HS-5 (cell line): ENCODE measurements around the gene AMMECR1.

Experiments used
- DNase-seq: peaks from one replicate; pipeline ENCODE4 v3.0.0-alpha.2; 2012; ENCODE audit warnings: low read depth

Gene AMMECR1

GRCh38 chrX:110211340-110211739, 106.5 kb downstream of the AMMECR1 start:
- DNase-seq, result no peak

- peak; percentile 72 for DNase-seq
Measured at GRCh38 chrX:110210417-110211139, 107.3 kb downstream of the AMMECR1 start.

DNA sequence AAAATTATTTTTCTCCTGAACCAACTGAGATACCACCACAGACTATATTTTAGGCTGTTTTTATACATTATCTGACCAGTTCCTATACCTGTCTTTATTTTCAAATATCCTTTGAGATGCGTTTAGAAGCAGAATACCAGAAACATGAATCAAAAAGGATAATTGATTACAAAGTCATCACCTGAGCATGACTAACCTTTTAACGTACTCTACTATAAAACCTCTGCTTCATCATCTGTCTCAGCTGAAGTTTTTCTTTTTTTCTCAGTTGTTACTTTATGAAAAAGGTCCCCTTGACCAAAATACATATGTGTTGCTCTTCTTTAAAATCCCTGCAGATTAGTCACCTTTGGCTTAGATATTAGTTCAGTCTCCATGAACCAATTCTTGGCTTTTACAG, 109.8 kb downstream of the AMMECR1 start:
- no peak for DNase-seq

DNA sequence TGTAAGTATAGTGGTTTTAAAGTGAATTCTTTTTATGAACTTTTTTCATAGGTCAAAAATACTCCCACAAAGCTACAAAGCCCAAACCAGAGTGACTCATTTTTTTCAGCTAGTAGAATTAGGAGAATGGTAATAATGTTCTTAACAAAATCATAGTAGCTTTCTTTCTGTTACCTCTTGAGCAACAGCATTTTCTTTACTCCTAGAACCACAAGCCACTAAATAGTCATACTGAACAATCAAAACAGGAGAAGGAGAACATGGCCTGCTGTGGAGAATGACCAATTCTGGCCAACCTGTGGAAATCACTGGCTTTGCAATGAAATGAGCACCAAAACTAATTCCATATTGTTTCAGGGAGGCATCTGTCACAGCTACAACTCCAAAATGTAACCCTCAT, 112.9 kb downstream of the AMMECR1 start:
- no peak for DNase-seq

DNA sequence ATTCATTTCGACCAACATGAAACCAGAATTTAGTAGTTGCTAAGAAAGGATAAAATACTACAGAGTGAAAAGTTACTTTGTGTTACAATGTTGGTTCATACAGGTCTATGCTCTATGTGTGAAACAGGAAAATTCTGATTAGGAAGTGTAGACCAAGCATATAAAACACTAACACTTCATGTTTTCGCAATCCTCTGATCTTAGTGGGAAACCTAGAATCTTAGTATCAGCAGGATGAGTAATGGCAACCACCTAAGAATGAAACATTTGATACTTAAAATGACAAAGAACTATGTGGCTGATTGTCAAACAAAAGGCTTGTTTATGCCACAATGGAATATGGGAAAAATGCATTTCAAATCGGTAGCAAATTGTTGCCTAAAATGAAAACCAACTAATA, 116.1 kb downstream of the AMMECR1 start:
- DNase-seq, result no peak

DNA sequence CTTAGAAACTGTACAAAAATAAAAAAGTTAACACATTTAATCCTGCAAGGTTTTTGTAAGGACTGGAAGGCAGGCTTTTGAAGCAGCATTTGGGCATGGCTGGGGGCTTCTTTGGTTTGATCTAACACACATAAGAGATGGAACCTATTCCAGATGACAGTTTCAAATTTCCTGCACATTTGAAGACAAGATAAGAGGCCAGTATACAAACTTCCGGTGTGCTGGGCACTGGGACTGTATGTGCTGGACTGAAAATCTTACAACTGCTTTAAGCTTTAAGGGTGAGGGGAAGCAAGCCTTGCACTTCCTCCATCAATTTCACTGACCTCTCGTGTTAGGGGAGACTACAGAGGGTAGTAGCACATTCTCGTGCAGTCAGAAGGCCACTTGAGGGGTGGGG, 122.9 kb downstream of the AMMECR1 start:
- DNase-seq, result no peak

DNA sequence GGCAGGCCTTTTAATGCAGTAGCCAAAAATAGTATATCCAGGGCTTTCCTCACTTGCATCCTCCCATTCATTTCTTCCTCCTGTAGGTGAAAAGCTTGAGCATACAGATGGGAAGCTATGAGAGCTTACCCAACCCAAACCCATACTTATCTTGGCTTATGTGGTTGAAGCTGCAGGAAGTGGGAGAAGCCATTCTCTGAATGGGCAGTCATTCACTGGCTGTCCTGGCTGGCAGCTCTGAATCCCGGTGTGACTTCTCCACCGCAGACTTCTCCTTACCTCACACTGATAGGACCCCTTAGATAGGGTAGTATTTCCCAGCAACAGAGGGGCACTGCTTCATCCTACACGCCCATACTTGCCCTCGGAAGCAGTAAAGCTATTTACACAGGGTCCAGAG, 125.4 kb downstream of the AMMECR1 start:
- DNase-seq, result no peak

GRCh38 chrX:110188701-110189558, 129.0 kb downstream of the AMMECR1 start:
- no peak for DNase-seq

GRCh38 chrX:110183314-110183713, 134.6 kb downstream of the AMMECR1 start:
- no peak for DNase-seq

DNA sequence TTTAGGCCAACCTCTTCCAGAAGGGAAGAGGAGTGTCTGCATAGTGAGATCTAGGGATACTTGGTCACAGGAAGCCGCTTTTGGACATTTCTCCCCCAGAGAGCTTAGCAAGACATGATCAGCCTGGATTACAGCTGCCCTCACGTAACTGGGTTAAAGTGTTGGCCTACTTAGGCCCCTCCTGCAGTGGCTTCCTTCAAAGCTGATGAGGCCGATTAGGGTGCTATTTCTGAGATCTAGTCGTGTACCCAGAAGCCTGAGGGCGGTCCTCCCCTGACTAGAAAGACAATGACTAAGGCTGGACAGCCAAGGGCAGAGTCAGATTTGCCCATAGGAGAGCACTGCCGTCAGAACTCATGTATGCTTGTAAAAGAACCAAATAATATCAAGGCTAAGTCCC, 135.0 kb downstream of the AMMECR1 start:
- no peak for DNase-seq

GRCh38 chrX:110182362-110182761, 135.5 kb downstream of the AMMECR1 start:
- no peak for DNase-seq

DNA sequence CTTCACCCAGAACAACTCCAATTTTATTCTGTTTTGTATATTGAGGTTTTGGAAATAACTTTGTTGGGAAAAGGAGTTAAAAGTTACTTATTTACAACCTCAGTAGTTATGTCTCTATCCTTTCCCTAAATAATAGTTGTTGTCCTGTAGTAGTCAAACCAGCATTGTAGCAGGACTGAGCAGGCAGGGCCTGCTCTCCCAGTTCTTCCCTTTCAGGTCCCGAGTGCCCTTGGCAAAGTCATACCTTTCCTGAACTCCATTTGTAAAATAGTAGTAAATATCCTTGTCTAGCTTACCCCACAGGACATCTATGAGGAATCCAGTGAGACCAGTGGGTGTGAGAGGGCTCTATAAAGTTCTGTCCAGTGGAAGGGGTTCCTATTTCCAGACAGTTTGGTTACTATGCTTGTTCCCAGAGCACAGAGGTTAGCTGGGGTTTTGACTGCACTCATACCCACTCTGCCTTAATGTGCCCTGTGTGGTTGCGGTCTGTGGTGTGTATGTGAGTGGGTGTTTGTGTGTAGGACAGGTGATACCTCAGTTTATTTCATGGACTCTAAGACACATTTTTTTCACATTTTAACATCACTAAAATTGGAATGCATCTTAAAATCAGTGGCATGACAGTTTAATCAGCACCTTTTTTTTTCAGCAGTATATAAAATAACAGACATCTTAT, 136.3 kb downstream of the AMMECR1 start:
- DNase-seq, result no peak

DNA sequence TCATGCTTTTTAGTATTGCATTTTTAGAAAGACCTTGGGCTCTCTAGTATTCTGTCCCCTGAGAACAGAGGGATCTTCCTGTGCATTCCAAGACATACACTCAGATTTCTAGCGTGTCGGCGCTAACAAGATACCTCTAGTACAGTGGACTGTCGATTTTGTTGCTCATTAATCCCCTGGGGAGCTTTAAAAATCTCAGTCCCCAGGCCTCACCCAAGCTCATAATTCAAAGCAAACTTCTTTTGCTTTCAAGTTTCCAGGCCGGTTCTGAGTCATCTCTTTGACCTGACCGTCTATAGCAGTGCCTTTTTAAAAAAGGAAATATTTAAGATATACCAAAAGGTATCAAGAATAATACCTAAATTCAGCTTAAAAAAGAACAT, 137.0 kb downstream of the AMMECR1 start:
- DNase-seq, result peak; percentile 36

- DNase-seq, result peak; percentile 24
Measured at GRCh38 chrX:110180176-110180927, 137.5 kb downstream of the AMMECR1 start.

GRCh38 chrX:110178179-110178865, 139.6 kb downstream of the AMMECR1 start:
- DNase-seq, result no peak

- no peak for DNase-seq
Measured at GRCh38 chrX:110175696-110176095, 142.2 kb downstream of the AMMECR1 start.

GRCh38 chrX:110175146-110175545, 142.7 kb downstream of the AMMECR1 start:
- no peak for DNase-seq

DNA sequence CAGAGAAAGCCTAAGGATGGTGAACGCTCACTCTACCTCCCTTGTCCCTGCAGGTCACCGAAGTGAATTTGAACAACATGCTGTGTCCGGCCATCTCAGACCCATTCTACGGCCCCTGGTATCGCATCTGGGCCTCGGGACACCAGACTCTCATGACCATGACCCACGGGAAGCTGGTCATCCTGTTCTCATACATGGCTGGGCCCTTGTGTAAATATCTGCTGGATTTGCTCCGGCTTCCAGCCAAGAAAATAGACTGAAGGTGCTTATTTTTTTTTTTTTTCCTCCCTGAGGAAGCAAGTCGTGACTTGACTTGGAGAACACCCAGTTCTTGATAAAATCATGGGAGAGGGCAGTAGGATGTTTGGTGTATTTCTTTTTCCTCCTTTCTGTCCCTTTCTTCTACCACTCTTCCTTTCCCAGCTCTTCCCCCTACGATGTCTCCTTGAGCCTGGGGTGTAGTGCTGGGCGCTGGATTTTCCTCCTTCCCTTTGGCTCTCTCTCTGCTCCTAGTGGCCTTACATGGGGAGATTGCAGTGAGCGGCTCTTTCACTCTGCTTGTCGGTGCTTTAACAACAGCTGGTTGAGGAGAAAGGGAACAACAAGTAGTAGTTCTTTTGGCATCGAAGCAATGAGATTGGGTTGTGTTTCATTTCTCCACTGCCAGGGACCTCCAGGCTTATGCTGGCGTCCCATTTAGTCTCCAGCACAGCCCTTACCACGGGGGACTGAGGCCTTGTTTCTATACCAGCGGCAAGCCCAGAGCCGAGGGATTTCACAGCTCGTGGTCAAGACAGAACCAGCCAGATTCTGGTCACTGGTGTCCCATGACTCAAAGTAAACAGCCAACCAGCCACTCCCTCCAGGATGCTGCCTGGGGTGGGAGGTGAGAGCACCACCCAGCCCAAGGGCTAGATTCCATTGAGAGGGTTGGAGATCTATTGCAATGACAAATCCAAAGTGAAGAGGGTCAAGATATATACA, 144.4 kb downstream of the AMMECR1 start:
- DNase-seq, result no peak

- DNase-seq, result no peak
Measured at GRCh38 chrX:110172215-110172614, 145.7 kb downstream of the AMMECR1 start.

DNA sequence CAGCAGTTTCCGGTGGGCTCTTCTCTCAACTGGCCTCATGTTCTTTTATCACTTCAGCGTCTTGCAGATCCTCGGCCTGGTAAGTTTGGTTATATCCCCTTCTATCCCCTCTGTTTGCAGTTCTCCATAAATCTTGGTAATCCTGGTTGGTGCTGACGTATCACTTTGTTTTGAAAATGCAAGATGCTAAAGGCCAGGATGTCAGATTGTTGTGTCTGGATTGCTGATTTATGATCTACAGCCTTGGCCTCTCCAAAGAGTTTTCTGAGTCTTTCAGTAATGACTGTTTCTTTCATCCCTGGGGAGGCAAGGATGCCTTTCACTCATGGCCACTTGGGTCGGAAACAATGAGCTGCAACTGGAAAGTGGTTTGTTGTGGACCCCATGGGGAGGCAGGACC, 146.4 kb downstream of the AMMECR1 start:
- DNase-seq, result no peak
